DOHH2 (cell line): ENCODE measurements around the gene NANS.

Source experiments
- CTCF ChIP-seq: fragments of 200-600 bp; sonication (generic); IDR thresholded peaks from one replicate; pipeline ENCODE4 v1.5.1; 2014; ENCODE audit warnings: antibody characterized with exemption, mild to moderate bottlenecking, low read depth, low read length; ENCODE audit not compliant: poor library complexity, severe bottlenecking
- EZH2phosphoT487 ChIP-seq: fragments of 200-600 bp; sonication (generic); IDR thresholded peaks from 2 replicates; pipeline ENCODE4 v1.6.1; 2017; ENCODE audit warnings: borderline replicate concordance, mild to moderate bottlenecking, antibody characterized with exemption, low read length, moderate library complexity, mixed read lengths

- TF ChIP-seq CTCF (no peak), EZH2phosphoT487 (no peak)
Measured at GRCh38 chr9:98087420-98088354, 31.2 kb downstream of the NANS start.
